OCI-LY7 (cell line): ENCODE data around the gene CASP8.

Experiments
- EZH2phosphoT487 ChIP-seq: fragments of 200-600 bp; sonication (generic); IDR thresholded peaks from 2 replicates; pipeline ENCODE4 v1.6.1; 2018; ENCODE audit warnings: low read depth, borderline replicate concordance, mild to moderate bottlenecking, mixed run types, antibody characterized with exemption, low read length, moderate library complexity, mixed read lengths
- TF ChIP-seq, protein P1 (sequence below): fragments of 200-600 bp; sonication (generic); conservative IDR thresholded peaks from 2 replicates; pipeline ENCODE4 v1.5.1; 2014; ENCODE audit warnings: mild to moderate bottlenecking, antibody characterized with exemption, low read length, moderate library complexity, mixed read lengths

DNA sequence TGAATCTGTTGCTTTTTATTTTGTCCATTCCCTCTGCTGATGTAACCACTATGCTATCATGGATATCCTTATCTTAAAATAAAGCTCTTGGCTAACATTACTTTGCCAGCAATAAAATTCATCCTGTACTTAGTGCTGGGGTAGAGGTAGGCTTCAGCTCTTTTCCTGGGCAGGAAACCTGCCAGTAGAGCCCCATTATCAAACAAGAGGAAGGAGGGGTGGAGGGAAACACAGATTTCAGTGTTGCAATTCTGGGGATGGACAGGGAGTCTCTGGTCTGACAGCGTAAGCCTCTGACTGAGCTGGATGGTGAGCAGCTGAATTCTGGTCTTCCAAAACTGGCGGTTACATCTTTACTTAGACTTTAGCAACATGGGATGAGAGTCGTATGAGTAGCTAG lies 47.5 kb downstream of the CASP8 start:
- TF ChIP-seq, protein P1, sequence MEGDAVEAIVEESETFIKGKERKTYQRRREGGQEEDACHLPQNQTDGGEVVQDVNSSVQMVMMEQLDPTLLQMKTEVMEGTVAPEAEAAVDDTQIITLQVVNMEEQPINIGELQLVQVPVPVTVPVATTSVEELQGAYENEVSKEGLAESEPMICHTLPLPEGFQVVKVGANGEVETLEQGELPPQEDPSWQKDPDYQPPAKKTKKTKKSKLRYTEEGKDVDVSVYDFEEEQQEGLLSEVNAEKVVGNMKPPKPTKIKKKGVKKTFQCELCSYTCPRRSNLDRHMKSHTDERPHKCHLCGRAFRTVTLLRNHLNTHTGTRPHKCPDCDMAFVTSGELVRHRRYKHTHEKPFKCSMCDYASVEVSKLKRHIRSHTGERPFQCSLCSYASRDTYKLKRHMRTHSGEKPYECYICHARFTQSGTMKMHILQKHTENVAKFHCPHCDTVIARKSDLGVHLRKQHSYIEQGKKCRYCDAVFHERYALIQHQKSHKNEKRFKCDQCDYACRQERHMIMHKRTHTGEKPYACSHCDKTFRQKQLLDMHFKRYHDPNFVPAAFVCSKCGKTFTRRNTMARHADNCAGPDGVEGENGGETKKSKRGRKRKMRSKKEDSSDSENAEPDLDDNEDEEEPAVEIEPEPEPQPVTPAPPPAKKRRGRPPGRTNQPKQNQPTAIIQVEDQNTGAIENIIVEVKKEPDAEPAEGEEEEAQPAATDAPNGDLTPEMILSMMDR, result no peak
- TF ChIP-seq EZH2phosphoT487, result no peak
